Suppressor macrophage (primary cell): ENCODE results near the gene BRAT1.
"Not testable (repeated sequence)": the region's sequence is repeated elsewhere in the genome, so short reads cannot be mapped to it uniquely, and the experiment has no call there.

Source experiments
- DNase-seq, 4 experiments: peaks; one replicate each; pipeline ENCODE4 v3.0.0-alpha.2; 2020 to 2022
- total RNA-seq, 17 experiments: gene quantifications; one replicate each; lab custom pipeline; 2026; ENCODE audit warnings: mixed read lengths in 6 of 17, inconsistent platforms in 3 of 17; lab: John Stamatoyannopoulos, UW

The BRAT1 gene
- 5.9 to 64.0 (median 32.3) reads per million in 17 experiments for total RNA-seq

- DNase-seq: peak; percentile 94 to 98 (median 96)
Observed at GRCh38 chr7:2555121-2556052, at the start of gene BRAT1. TSS of gene BRAT1 (minus strand) at chr7:2555524. CDS start at chr7:2554431, 1,093 bp downstream.

DNA sequence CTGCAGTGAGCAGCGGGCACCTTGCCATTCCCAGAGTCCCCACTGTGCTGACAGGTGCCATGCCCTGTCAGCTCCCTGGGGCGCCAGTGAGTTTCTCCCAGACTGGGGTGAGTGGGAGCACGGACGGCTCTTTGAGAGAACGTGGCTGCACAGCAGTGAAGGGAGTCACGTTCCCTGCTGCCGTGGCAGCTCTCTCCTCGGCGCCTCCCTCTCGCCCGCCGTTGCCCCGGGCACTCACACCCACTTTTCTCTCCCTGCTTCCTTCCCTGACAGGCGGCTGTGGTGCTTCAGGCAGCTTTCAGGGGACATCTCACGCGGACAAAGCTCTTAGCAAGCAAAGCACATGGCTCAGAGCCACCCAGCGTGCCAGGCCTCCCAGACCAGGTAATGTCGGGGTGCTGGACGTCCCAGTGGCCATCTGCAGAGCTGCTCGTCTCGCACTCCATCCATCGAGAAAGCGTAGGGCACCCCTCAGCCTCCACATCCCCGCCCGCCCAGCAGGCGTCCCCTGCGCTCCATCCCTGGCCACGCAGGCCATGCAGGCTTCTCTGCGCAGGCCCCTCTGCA lies 49.4 kb upstream of the BRAT1 start:
- DNase-seq: no peak

DNA sequence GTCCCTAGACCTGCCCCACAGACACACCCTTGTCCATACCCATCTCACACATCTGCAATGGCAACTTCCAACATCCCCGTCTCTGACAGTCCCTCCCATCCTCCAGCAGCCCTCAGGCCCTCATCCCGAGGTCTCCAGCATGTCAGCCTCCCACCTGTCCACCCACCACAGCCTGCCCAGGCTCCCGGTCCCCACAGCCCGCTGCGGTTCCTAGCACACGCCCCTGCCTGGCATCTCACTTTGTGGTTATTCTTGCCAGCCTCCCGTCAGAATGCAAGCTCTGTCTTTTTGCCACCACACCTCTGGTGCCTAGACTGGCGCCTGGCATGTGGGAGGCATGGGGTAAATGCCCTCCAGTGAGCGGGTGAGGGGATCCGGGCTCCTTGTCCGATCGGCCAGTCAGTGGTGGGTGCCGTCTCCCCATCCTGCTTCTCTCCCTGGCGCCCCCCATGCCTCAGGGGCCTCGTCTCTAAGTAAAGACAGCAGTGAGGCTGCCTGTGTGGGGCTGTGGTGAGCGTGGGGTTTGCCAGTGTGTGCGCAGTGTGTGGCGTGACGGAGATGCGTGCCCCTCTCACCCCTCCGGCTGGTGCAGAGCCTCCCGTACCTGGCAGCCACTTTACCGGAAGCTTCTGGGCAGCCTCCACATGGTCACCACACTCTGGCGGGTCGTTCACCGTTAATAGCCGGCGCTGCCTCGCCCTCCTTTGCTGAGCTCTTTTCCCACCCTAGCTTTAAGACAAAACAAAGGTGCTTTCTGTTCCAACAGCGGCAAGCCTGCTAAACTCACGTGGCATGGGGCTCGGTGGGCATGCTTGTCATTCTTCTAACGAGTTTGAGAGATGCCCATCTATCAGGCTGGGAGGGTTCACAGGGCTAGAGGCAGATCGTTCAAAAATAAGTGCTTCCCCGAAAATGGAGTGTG lies 48.0 kb upstream of the BRAT1 start:
- DNase-seq: no peak

- peak in 3 of 4 experiments; percentile 27 to 49 (median 30) for DNase-seq
Observed at GRCh38 chr7:2602406-2603043, 47.2 kb upstream of the BRAT1 start.

- no peak for DNase-seq
Observed at GRCh38 chr7:2601907-2602306, 46.6 kb upstream of the BRAT1 start.

DNA sequence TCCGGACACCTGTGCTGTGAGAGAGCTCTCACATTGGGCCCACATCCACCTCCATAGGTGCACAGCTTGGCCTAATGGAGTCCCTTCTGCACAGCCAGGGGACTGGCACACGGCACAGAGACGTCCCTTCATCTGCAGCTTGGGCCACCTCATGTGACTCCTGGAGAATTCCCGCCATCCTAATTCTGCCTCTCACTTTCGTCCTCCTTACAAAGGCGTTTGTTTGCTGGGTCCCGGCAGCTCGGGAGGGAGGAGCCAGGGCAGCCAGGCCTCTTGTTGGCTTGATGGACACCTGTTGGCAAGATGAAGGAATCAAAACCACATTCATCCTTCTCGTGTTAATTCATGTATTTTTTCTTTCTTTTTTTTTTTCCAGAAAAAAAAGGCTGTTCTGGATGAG lies 45.7 kb upstream of the BRAT1 start:
- no peak for DNase-seq

- no peak for DNase-seq
Observed at GRCh38 chr7:2598154-2598823, 43.0 kb upstream of the BRAT1 start.

DNA sequence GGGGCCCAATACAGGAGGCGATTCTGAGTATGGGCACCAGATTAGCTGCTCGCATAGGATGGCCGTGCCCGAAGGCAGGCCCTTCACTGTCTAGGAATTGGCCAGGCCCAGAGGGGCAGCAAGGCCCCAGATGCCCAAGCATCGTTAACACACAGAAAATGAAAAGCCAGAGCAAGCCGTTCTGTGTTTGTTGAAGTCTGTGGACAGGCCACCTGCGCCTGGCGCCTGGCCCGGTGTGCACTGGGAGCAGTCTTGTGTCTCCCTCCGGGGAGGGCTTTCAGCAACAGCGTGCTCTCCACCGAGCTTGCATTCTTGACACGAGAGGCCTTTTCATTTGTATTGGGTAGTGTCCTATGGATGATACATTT lies 41.9 kb upstream of the BRAT1 start:
- no peak for DNase-seq

DNA sequence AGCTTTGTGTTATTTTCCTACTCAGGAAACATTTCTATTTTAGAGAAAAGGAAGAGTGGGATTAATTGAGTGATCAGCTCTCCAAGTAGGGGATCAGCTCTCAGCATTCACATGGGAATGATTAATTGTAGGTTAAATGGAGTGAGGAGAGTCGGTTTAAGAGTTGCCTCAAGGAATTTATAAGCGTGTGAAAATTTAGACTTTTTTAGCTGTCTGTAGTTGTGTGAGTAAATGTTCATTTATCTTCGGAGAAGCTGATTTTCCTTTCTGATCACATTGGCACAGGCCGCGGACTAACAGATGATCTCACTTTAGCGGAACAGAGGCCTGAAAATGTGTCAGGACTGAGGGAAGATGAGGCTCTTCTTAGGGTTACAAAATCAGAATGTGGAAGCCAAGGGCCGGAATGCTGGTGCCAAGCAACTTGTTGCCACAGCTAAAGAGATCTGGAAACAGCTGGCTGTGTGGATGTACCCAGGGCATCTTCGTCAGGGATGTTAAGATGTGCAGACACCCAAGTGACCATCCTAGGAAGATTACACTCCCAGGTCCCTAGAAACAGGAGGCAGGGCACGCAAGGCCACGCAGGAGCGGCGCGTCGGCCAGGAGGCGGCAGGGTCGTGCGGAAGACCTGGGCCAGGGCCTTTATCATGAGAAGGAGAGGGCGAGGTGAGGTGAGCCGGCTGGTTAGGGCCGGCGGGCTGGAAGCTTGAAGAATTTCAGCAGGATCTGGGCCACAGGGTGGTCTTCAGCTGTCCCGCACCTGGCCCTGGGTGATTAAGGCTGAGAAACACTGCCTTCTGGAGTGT lies 41.3 kb upstream of the BRAT1 start:
- no peak for DNase-seq

GRCh38 chr7:2595258-2595860 lies 40.0 kb upstream of the BRAT1 start:
- DNase-seq: no peak

DNA sequence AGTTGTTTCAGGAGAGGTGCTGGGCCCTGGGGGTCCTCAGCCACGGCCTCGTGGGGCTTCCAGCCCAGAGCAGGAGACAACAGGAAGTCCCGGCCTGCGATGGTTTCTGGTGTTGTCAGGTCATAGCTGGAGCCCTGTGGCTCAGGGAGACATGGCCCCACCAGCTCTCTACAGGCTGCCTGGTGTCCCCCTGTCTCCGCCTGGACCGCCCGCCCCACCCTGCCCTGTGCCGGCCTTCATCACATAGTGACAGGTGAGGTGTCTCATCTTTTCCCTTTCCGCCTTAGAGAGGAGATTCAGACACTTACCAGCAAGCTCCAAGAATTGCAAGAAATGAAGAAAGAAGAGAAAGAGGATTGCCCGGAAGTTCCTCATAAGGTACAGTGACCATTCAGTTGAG lies 39.3 kb upstream of the BRAT1 start:
- DNase-seq: no peak

DNA sequence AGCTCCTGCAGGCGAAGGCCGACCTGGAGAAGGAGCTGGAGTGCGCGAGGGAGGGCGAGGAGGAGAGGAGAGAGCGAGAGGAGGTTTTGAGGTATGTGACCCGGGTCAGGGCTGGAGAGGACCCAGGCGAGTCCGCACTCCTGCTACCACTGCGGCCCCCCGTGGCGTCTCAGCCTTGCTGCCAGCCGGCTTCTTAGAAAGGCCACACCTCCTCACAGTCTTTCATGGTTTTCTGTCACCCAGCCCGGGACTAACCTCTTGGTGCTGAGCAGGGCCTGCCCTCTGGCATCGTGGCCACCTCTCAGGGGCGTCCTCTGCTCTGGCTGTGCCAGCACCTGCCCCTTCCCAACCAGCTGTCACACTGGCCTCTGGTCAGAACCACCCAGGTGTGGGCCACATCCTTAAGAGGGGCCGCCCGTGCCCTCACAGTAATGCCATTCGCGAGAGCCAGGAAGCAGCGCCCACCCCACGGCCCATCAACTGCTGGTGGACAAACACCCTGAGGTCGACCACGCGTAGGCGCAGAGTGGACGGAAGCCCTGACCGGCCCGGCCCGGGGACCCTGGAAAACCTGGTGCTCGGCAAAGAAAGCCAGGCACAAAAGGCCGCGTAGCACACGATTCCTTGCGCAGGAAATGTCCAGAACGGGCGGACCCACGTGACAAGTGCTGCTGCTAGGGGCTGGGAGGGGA lies 37.9 kb upstream of the BRAT1 start:
- no peak for DNase-seq

- no peak for DNase-seq
Observed at GRCh38 chr7:2592375-2592865, 37.1 kb upstream of the BRAT1 start.

DNA sequence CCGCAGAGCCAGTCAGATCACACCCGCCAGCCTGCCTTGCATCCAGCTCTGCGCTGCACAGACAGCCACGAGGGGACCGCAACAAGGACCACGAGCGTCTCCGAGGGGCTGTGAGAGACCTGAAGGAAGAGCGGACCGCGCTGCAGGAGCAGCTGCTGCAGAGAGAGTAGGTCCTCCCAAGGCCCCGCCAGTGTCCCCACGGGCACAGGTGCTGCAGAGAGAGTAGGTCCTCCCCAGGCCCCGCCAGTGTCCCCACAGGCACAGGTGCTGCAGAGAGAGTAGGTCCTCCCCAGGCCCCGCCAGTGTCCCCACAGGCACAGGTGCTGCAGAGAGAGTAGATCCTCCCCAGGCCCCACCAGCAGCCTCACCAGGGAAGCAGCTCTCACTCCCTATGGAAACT lies 34.6 kb upstream of the BRAT1 start:
- DNase-seq: not testable (repeated sequence)

DNA sequence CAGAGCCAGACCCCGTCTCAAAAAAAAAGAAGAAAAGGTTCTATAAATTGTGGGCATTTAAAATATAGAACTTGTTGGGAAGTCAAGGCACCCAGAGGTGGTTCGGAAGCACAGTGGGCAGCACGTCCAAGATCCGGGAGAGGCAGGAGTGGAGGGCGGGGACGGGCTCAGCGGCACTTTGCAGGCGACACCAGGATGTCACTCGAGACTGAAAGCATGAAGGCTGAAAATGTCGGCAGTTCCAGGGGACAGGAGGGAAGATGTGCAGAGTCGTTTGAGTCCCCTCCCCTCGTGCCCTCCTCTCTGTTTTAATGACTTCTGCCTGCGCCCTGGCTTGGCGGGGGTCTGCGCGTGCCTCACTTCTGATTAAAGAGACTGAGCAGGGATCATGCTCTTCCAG lies 34.0 kb upstream of the BRAT1 start:
- no peak for DNase-seq

GRCh38 chr7:2587778-2588177 lies 32.5 kb upstream of the BRAT1 start:
- no peak for DNase-seq

- DNase-seq: no peak
Observed at GRCh38 chr7:2587134-2587533, 31.8 kb upstream of the BRAT1 start.

DNA sequence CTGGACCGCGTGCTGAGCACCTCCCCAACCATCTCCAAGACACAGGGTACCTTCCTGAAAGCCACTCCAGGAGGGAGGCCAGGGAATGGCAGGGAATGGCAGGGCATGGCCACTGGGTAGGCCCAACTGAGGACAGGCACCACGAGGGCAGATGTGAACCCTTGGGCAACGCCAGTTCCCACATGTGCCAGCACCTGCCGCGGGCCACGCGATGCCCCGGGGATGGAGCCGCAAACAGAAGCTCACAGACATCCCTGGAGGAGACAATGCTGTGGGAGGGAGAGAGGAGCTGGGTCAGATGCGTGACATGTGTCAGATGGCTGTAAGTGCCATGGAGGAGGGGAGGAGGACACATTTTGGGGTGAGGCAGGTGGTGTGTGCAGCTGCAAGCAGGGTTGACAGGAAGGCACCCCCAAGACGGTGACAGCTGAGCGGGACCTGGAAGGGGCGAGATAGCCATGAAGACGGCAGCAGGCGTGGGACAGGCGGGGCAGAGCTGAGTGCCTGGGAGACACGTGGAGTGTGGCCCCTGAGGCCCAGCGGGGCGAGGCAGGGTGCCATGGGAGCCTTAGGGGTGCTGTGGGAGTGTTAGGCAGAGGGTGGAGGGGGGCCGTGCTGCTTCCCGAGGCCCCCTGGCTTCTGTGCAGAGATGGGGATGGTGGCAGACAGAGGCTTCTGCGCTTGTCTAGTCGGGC lies 31.1 kb upstream of the BRAT1 start:
- DNase-seq: no peak

DNA sequence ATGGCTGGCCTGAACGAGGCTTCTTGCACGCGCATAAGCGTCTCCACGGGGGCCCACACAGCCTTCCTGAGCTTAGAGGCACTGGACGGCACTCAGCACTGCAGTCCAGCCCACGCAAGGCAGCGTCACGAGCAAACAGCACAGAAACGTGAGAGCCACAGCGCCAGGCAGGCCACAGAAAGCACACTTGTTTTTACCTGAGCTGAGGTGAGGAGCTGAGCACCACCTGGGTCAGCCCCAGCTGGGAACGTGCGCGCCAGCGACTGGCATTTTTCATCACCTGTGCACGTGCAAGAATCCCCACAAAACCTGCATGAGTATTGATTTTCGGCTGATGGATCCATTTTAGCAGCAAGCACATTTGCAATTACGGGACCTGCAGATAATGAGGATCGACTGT lies 30.1 kb upstream of the BRAT1 start:
- DNase-seq: no peak
